Measurements from ENCODE around the gene IL11RA. TPM values are rescaled to one million over a fixed set of nuclear protein-coding genes. Genes with fewer than 3 reads are reported as not detected.

The IL11RA gene
- total RNA-seq, 1 donor from 2014 or later: 22.2 TPM

GRCh38 chr9:34625186-34625486, 26.8 kb upstream of the IL11RA start:
- Histone ChIP-seq H4K20me1 (ENCODE audit: insufficient read depth, low read length) (peaks cover 6% of the 10 kb centered on the region), H3K4me3 (ENCODE audit: insufficient read depth, low read depth, low read length) (no peak overlapping the region), H3K27me3 (ENCODE audit: insufficient read depth, low read length) (peaks cover 62% of the 10 kb centered on the region), H3K27ac (ENCODE audit: low read depth, low read length) (no peak overlapping the region), H2AFZ (ENCODE audit: low read depth, low read length) (no peak overlapping the region), H3K4me1 (ENCODE audit: insufficient read depth, low read length) (peaks cover 4% of the 10 kb centered on the region), H3K4me2 (ENCODE audit: low read length) (no peak overlapping the region), H3K9ac (ENCODE audit: low read length) (no peak overlapping the region), H3K36me3 (ENCODE audit: insufficient read depth, low read length) (no peaks in the 10 kb centered on the region), H3K9me3 (ENCODE audit: insufficient read depth, low read depth, low read length) (no peaks in the 10 kb centered on the region), H3K79me2 (ENCODE audit: insufficient read depth, low read length) (peaks cover under 1% of the 10 kb centered on the region)
- Mint-ChIP-seq H3K4me1 (ENCODE audit: low read depth, unreplicated experiment) (peaks cover 4% of the 10 kb centered on the region), H3K27ac (ENCODE audit: unreplicated experiment) (no peak overlapping the region), H3K9me3 (ENCODE audit: unreplicated experiment) (no peaks in the 10 kb centered on the region), H3K36me3 (ENCODE audit: low read depth, unreplicated experiment) (peaks cover 3% of the 10 kb centered on the region), H3K4me3 (ENCODE audit: unreplicated experiment) (no peak overlapping the region), H3K27me3 (ENCODE audit: low read depth, unreplicated experiment) (peaks cover 56% of the 10 kb centered on the region)
- TF ChIP-seq CTCF (IDR thresholded peaks at IDR 0.05; ENCODE audit: insufficient read depth, low read depth, low read length) (no peak), EZH2 (IDR thresholded peaks at IDR 0.05; ENCODE audit: insufficient read depth, low read length) (no peak)
- no peak for DNase-seq (ENCODE audit: low read depth)
- no peak for FAIRE-seq

- H3K4me3 Mint-ChIP-seq (ENCODE audit: unreplicated experiment): peak overlapping the region; percentile 70
- Histone ChIP-seq H3K36me3 (ENCODE audit: insufficient read depth, low read length) (no peaks in the 10 kb centered on the region), H4K20me1 (ENCODE audit: insufficient read depth, low read length) (peaks cover 6% of the 10 kb centered on the region), H3K4me1 (ENCODE audit: insufficient read depth, low read length) (peaks cover 4% of the 10 kb centered on the region), H3K27me3 (ENCODE audit: insufficient read depth, low read length) (peaks cover 70% of the 10 kb centered on the region), H3K27ac (ENCODE audit: low read depth, low read length) (no peak overlapping the region), H3K79me2 (ENCODE audit: insufficient read depth, low read length) (no peaks in the 10 kb centered on the region), H2AFZ (ENCODE audit: low read depth, low read length) (peak overlapping the region; percentile 41), H3K9me3 (ENCODE audit: insufficient read depth, low read depth, low read length) (no peaks in the 10 kb centered on the region), H3K9ac (ENCODE audit: low read length) (no peak overlapping the region), H3K4me3 (ENCODE audit: insufficient read depth, low read depth, low read length) (no peak overlapping the region), H3K4me2 (ENCODE audit: low read length) (peak overlapping the region; percentile 80)
- no peaks in the 10 kb centered on the region for H3K36me3 Mint-ChIP-seq (ENCODE audit: low read depth, unreplicated experiment)
- DNase-seq (ENCODE audit: low read depth) (no peak), FAIRE-seq (no peak)
- no peaks in the 10 kb centered on the region for H3K9me3 Mint-ChIP-seq (ENCODE audit: unreplicated experiment)
- no peak overlapping the region for H3K27ac Mint-ChIP-seq (ENCODE audit: unreplicated experiment)
- peak; percentile 62 for TF ChIP-seq EZH2 (IDR thresholded peaks at IDR 0.05; ENCODE audit: insufficient read depth, low read length)
- no peak for TF ChIP-seq CTCF (IDR thresholded peaks at IDR 0.05; ENCODE audit: insufficient read depth, low read depth, low read length)
- peaks cover 1% of the 10 kb centered on the region for H3K4me1 Mint-ChIP-seq (ENCODE audit: low read depth, unreplicated experiment)
- H3K27me3 Mint-ChIP-seq (ENCODE audit: low read depth, unreplicated experiment): peaks cover 69% of the 10 kb centered on the region
Measured at GRCh38 chr9:34627716-34628655, 24.0 kb upstream of the IL11RA start.
